Measurements from ENCODE around the gene OR5AU1.

OR5AU1 gene

DNA sequence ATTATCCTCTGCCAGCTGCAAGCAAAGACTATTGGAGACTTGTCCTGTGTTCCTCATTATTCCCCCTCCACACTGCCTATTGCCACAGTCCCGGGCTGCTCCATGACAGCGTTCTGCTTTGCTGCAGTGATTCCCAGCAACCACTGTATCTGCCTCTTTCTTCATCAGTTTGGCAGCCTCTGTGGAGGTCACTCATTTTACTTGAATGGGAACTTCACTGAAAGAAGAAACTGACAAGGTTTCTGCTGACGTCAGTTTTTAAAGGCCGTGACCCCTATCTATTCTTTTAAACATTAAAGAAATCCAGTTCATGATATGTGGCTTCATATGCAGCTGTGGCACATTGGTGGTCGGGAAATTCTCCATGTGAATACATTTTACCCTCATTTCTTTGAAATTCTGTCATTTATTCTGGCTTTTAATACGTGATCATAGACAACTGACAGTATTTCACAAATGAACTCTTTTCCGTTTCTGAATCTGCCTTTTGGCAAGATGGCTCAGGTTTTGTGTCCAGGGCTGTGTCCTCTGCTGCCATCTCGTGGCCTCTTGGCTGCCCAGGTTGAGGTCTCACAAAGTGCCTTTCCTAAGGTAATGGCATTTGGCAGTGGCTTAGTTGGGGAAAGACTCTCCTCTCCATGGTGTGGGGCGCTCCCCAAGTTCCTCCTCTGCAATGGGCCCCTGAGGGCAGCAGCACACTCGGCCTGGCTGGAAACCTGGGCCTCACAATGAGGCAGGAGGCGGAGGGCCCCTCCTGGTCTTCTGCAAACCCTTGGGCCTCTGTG lies 49.2 kb downstream of the OR5AU1 start:
- DNase-seq, result peak; percentile 65 to 79

DNA sequence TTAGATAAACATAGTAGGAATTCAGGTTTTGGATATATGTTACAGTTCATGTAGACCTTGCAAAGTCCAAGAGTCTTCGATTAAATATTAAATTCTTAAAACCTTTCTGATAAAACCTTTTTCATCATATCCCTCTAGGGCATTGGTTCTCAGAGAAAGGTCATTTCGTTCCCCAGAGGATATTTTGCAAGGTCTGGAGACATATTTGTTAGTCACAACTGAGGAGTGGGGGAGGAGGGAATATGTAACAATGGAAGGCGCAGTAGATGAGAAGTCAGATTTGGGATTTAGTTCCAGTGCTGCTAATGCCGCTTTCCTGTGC lies 49.7 kb downstream of the OR5AU1 start:
- DNase-seq, result no peak

DNA sequence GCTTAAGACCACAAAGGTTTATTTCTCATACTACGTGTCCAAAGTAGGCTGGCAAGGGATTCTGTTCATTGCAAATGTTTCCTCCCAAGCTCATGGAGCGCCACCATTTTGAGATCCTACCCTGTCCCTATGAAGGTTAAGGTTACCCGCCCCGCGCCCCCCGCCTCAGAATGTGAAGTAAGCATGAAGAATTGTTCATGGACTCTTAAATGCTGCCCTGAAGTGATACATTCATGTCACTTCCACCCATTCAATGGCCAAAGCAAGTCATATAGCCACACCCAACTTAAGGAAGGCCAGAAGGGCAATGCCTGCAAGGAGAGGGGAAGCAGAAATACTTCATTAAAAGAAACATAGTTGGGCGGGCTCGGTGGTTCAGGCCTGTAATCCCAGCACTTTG lies 50.8 kb downstream of the OR5AU1 start:
- no peak for DNase-seq

Data from activated CD4-positive, alpha-beta T cell treated with anti-CD3 and anti-CD28 coated beads for 4 hours (primary cell).